Neural progenitor cell (in vitro differentiated cells): ENCODE measurements around the gene TLR5. TPM values are rescaled to one million over a fixed set of nuclear protein-coding genes. Genes with fewer than 3 reads are reported as not detected.

Experiments used
- DNase-seq: peaks from one replicate; pipeline ENCODE4 v3.0.0-alpha.2; 2016; ENCODE audit warnings: low spot score
- H2AFZ ChIP-seq: fragments of 200-600 bp; sonication (generic); replicated peaks from 2 replicates; pipeline ENCODE4 v1.6.1; 2016; ENCODE audit warnings: antibody characterized with exemption
- H3F3A ChIP-seq: fragments of 200-600 bp; sonication (generic); 2 replicates; pipeline ENCODE4 v1.6.1; 2016; ENCODE audit warnings: antibody characterized with exemption, low read depth
- H3K27ac ChIP-seq: fragments of 200-600 bp; sonication (generic); 2 replicates; pipeline ENCODE4 v1.5.1; 2016; ENCODE audit warnings: mild to moderate bottlenecking
- H3K27me3 ChIP-seq: fragments of 200-600 bp; sonication (generic); 2 replicates; pipeline ENCODE4 v1.6.1; 2016; ENCODE audit warnings: mild to moderate bottlenecking, moderate library complexity
- H3K36me3 ChIP-seq: fragments of 200-600 bp; sonication (generic); 2 replicates; pipeline ENCODE4 v1.5.1; 2016
- H3K4me1 ChIP-seq: fragments of 200-600 bp; sonication (generic); 2 replicates; pipeline ENCODE4 v1.6.1; 2016; ENCODE audit warnings: mixed run types
- H3K4me2 ChIP-seq: fragments of 200-600 bp; sonication (generic); 2 replicates; pipeline ENCODE4 v1.6.1; 2016
- H3K4me3 ChIP-seq: fragments of 200-600 bp; sonication (generic); 2 replicates; pipeline ENCODE4 v1.5.1; 2016
- H3K79me2 ChIP-seq: fragments of 200-600 bp; sonication (generic); 2 replicates; pipeline ENCODE4 v1.6.1; 2016; ENCODE audit warnings: low read depth
- H3K9ac ChIP-seq: fragments of 200-600 bp; sonication (generic); 2 replicates; pipeline ENCODE4 v1.6.1; 2016
- H3K9me3 ChIP-seq: fragments of 200-600 bp; sonication (generic); 2 replicates; pipeline ENCODE4 v1.5.1; 2016; ENCODE audit warnings: low read depth
- H4K20me1 ChIP-seq: fragments of 200-600 bp; sonication (generic); 2 replicates; pipeline ENCODE4 v1.6.1; 2016; ENCODE audit warnings: low read depth
- H3K27ac Mint-ChIP-seq: 3 replicates; pipeline ENCODE4 v1.8.0; 2021; ENCODE audit warnings: mixed read lengths
- H3K27me3 Mint-ChIP-seq: 2 replicates; pipeline ENCODE4 v1.8.0; 2022; ENCODE audit warnings: low read depth, mild to moderate bottlenecking, inconsistent platforms, moderate library complexity, mixed read lengths; ENCODE audit not compliant: insufficient read depth
- H3K36me3 Mint-ChIP-seq: 3 replicates; pipeline ENCODE4 v1.8.0; 2021; ENCODE audit warnings: mixed read lengths
- H3K4me1 Mint-ChIP-seq: 3 replicates; pipeline ENCODE4 v1.8.0; 2021; ENCODE audit warnings: mixed read lengths
- H3K4me3 Mint-ChIP-seq: 3 replicates; pipeline ENCODE4 v1.8.0; 2021; ENCODE audit warnings: mild to moderate bottlenecking, moderate library complexity, mixed read lengths
- H3K9me3 Mint-ChIP-seq: 3 replicates; pipeline ENCODE4 v1.8.0; 2020; ENCODE audit warnings: mixed read lengths
- CTCF ChIP-seq: fragments of 200-600 bp; sonication (generic); IDR thresholded peaks from 2 replicates; pipeline ENCODE4 v1.5.1; 2017; ENCODE audit warnings: antibody characterized with exemption, mild to moderate bottlenecking
- EZH2 ChIP-seq: fragments of 200-600 bp; sonication (generic); IDR thresholded peaks from 2 replicates; pipeline ENCODE4 v1.6.1; 2017; ENCODE audit warnings: antibody characterized with exemption, mild to moderate bottlenecking, moderate library complexity
- EZH2phosphoT487 ChIP-seq: fragments of 200-600 bp; sonication (generic); IDR thresholded peaks from 2 replicates; pipeline ENCODE4 v1.6.1; 2017; ENCODE audit warnings: antibody characterized with exemption
- total RNA-seq: library from RNA; depleted of rRNA; stranded (reverse); fragments of >200 nt; gene quantifications from 2 replicates; pipeline ENCODE4 v1.2.3, GENCODE V29; 2015; ENCODE audit warnings: low replicate concordance

The TLR5 gene
- total RNA-seq, 1 donor from 2014 or later = 0.30 TPM

GRCh38 chr1:223137455-223138085 is 5.5 kb downstream of the TLR5 start:
- H3K4me1 ChIP-seq = peaks cover 9% of the 10 kb centered on the region
- peaks cover 8% of the 10 kb centered on the region for H3F3A ChIP-seq
- TF ChIP-seq CTCF = no peak
- H3K27ac ChIP-seq = no peak overlapping the region
- H4K20me1 ChIP-seq = no peaks in the 10 kb centered on the region
- no peak overlapping the region for H2AFZ ChIP-seq
- Mint-ChIP-seq H3K27ac (no peak overlapping the region), H3K36me3 (no peaks in the 10 kb centered on the region), H3K4me3 (no peak overlapping the region), H3K9me3 (no peaks in the 10 kb centered on the region), H3K4me1 (peaks cover 8% of the 10 kb centered on the region), H3K27me3 (peaks cover 15% of the 10 kb centered on the region)
- H3K79me2 ChIP-seq = no peaks in the 10 kb centered on the region
- H3K9me3 ChIP-seq = no peaks in the 10 kb centered on the region
- H3K4me3 ChIP-seq = no peak overlapping the region
- peaks cover 33% of the 10 kb centered on the region for H3K27me3 ChIP-seq
- no peaks in the 10 kb centered on the region for H3K36me3 ChIP-seq
- H3K9ac ChIP-seq = no peak overlapping the region
- no peak overlapping the region for H3K4me2 ChIP-seq
- DNase-seq = no peak

DNA sequence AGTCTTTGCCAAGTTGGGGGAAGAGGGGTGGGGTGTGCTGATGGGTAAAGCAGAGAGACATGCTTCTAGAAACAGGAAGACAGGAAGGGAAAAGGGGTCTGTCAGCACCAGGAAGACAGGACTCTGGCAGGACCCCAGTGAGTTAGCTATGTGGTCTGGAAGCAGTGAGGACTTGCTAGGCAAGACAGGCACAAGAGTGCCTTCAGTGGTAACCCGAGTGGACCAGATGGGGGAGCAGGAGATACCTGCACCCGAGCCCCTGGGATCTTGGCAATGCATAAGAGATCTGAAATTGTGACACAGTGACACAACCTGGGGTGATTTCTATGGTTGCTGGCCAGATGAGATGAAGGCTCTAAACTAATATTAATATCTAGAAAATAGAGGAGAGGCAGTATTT is 7.0 kb downstream of the TLR5 start:
- peaks cover 46% of the 10 kb centered on the region for H3K27me3 ChIP-seq
- H3K4me2 ChIP-seq = no peak overlapping the region
- Mint-ChIP-seq H3K9me3 (no peaks in the 10 kb centered on the region), H3K36me3 (no peaks in the 10 kb centered on the region), H3K27ac (no peak overlapping the region), H3K27me3 (peaks cover 18% of the 10 kb centered on the region), H3K4me1 (peaks cover 5% of the 10 kb centered on the region), H3K4me3 (no peak overlapping the region)
- H3K9me3 ChIP-seq = no peaks in the 10 kb centered on the region
- no peak overlapping the region for H3K9ac ChIP-seq
- H3K79me2 ChIP-seq = no peaks in the 10 kb centered on the region
- no peak overlapping the region for H3K27ac ChIP-seq
- H3K4me1 ChIP-seq = peaks cover 9% of the 10 kb centered on the region
- peak; percentile 31 for DNase-seq
- H2AFZ ChIP-seq = no peak overlapping the region
- H4K20me1 ChIP-seq = no peaks in the 10 kb centered on the region
- TF ChIP-seq CTCF (peak; percentile 35), EZH2phosphoT487 (no peak)
- H3K36me3 ChIP-seq = no peaks in the 10 kb centered on the region
- H3K4me3 ChIP-seq = no peak overlapping the region
- no peaks in the 10 kb centered on the region for H3F3A ChIP-seq

DNA sequence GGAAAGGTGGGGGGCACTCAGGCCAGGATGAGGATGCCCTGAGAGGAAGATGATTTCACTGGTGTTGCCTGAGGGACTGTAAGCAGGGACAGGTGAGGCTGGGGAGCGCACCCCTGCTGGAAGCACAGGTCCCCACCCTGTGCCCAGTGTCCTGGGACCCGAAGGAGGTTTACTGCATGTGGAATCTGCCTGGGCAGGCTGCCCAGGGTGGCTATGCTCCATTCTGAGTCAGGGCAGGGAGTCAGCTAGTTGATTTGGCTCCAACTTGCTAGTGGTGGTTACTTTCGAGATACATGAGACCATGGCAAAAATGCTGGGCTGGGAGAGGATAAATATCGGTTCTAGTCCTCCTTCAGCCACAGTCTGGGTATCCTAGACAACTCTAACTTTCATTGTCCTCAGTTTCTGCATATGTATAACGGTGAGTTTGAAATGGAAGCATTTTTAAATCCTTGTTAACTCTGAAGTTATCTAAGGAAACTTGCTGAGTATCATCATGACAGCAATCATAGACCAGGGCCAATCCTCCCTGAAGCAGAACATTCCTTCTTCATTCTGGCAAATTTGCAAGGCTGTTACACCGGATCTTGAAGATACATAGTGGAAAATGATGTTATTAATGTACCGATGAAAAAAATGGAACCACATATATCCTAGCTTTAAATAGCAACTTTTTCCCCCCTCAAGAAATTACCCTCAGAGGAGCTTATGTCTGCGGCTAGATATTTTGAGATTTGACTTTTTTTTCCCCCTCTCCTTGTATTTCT is 7.7 kb downstream of the TLR5 start:
- Histone ChIP-seq H3K4me2 (no peak overlapping the region), H4K20me1 (peaks cover under 1% of the 10 kb centered on the region), H3K9me3 (no peaks in the 10 kb centered on the region), H3K79me2 (no peaks in the 10 kb centered on the region), H3K4me1 (peaks cover 12% of the 10 kb centered on the region), H3K9ac (no peak overlapping the region), H3K27me3 (peaks cover 48% of the 10 kb centered on the region), H3K27ac (no peak overlapping the region), H3F3A (peaks cover 2% of the 10 kb centered on the region), H2AFZ (no peak overlapping the region), H3K4me3 (no peak overlapping the region), H3K36me3 (no peaks in the 10 kb centered on the region)
- no peak overlapping the region for H3K4me3 Mint-ChIP-seq
- no peak overlapping the region for H3K27ac Mint-ChIP-seq
- DNase-seq = no peak
- no peak for TF ChIP-seq EZH2
- TF ChIP-seq CTCF = no peak
- no peak for TF ChIP-seq EZH2phosphoT487
- H3K4me1 Mint-ChIP-seq = peaks cover 8% of the 10 kb centered on the region
- peaks cover 24% of the 10 kb centered on the region for H3K27me3 Mint-ChIP-seq
- no peaks in the 10 kb centered on the region for H3K36me3 Mint-ChIP-seq
- H3K9me3 Mint-ChIP-seq = no peaks in the 10 kb centered on the region
